Bronchial epithelial cell (primary cell): ENCODE data around the gene SEZ6L2. TPM values are rescaled to one million over a fixed set of nuclear protein-coding genes. Genes with fewer than 3 reads are reported as not detected.

ENCODE experiments used
- DNase-seq: peaks from one replicate; pipeline ENCODE4 v3.0.0-alpha.2; 2010; ENCODE audit warnings: low read depth
- FAIRE-seq: peaks from 2 replicates; lab custom pipeline; 2011; peaks lifted over from hg19 to GRCh38; lab: Jason Lieb, UNC
- H3K27me3 ChIP-seq: 2 replicates; pipeline ENCODE4 v1.5.1; 2011; ENCODE audit warnings: low read length; ENCODE audit not compliant: control insufficient read depth, insufficient read depth
- H3K36me3 ChIP-seq: 2 replicates; pipeline ENCODE4 v1.5.1; 2011; ENCODE audit warnings: low read length; ENCODE audit not compliant: control insufficient read depth, insufficient read depth
- H3K4me3 ChIP-seq: 2 replicates; pipeline ENCODE4 v1.5.1; 2011; ENCODE audit warnings: mild to moderate bottlenecking, low read depth, low read length, control low read depth
- total RNA-seq: library from RNA; depleted of rRNA; stranded (reverse); fragments of >200 nt; gene quantifications from 2 replicates; pipeline ENCODE4 v1.2.1, GENCODE V29; 2014
- TF ChIP-seq, protein P1 (sequence below): IDR thresholded peaks from 2 replicates; pipeline ENCODE4 v1.5.1; 2011; ENCODE audit warnings: mild to moderate bottlenecking, moderate library complexity, low read length, control low read depth, inconsistent platforms; ENCODE audit not compliant: insufficient read depth, severe bottlenecking

Gene SEZ6L2
- total RNA-seq, 1 donor from 2014 or later, result 2.9 TPM

DNA sequence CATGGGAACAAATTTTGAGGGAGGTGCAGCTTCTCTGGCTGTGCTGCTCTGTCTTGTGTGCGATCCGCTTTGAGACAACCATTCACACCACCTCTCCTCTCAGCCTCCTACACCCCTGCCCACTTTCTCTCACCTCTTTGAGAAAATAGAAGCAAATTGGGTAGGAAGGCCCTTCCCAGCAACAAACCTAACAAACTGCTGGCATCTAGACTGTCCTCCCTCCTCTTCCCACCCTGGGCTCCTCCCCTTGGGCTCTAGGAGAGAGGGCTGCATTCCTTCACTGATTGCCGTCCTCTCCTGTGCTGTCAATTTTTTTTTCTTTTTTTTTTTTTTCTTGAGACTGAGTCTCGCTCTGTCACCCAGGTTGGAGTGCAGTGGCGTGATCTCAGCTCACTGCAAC lies 49.8 kb downstream of the SEZ6L2 start:
- Histone ChIP-seq H3K36me3 (peaks cover 24% of the 10 kb centered on the region), H3K27me3 (no peaks in the 10 kb centered on the region), H3K4me3 (no peak overlapping the region)
- DNase-seq, result no peak
- no peak for FAIRE-seq
- TF ChIP-seq, protein P1, sequence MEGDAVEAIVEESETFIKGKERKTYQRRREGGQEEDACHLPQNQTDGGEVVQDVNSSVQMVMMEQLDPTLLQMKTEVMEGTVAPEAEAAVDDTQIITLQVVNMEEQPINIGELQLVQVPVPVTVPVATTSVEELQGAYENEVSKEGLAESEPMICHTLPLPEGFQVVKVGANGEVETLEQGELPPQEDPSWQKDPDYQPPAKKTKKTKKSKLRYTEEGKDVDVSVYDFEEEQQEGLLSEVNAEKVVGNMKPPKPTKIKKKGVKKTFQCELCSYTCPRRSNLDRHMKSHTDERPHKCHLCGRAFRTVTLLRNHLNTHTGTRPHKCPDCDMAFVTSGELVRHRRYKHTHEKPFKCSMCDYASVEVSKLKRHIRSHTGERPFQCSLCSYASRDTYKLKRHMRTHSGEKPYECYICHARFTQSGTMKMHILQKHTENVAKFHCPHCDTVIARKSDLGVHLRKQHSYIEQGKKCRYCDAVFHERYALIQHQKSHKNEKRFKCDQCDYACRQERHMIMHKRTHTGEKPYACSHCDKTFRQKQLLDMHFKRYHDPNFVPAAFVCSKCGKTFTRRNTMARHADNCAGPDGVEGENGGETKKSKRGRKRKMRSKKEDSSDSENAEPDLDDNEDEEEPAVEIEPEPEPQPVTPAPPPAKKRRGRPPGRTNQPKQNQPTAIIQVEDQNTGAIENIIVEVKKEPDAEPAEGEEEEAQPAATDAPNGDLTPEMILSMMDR, result no peak

DNA sequence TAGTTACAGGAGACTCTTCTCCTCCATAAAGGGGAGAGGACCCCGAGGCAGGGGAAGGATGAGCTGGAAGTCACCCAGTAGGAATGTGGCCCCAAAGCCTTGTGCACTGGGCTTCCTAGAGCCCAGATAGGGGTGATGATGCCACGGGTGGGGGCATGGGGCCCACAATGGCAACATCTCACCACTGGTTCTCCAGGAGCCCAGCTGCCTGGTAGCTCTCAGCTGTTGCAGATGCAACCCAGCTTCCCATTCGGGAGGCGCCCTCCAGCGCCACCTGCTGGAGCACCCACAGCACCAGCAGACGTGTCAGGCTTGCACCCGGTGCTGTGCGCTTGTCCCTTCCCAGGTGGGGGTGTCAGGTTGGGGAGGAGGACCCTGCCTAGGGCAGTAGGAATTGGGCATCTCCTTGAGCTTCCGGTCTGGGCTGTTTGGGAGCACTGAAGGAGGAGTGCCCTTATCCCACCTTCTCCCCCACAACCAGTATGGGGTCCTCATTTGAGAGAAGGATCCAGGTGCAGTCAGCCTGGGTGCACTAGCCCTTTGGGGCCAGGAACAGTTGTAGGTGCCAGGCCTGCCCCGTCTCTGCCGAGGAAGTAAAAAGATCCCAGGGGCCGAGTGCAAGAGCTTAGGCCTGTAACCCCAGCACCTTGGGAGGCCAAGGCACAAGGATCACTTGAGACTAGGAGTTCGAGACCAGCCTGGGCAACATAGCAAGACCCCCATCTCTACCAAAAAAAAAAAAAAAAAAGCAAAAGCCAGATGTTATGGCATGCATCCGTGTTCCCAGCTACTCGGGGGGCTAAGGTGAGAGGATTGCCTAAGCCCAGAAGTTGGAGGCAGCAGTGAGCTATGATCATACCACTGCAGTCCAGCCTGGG lies 50.7 kb downstream of the SEZ6L2 start:
- TF ChIP-seq, protein P1, result peak; percentile 98
- peak; percentile 35 for DNase-seq
- no peak overlapping the region for H3K4me3 ChIP-seq
- peaks cover 26% of the 10 kb centered on the region for H3K36me3 ChIP-seq
- no peak for FAIRE-seq
- H3K27me3 ChIP-seq, result no peaks in the 10 kb centered on the region

DNA sequence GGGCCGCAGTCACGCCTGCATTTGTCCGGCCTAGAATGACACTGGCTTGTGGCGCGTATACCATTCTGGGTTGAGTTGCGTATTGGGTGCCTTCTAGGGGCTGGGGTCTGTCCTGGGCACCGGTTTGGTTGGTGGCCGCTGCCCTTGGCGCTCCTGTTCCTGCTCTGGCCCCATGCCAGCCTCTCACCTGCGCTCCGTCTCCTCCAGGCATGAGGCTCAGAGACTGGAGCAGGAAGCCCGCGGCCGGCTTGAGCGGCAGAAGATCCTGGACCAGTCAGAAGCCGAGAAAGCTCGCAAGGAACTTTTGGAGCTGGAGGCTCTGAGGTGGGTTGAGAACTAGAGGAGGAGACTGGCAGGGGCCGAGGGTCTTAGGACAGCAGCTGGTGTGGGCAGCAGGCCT lies 53.7 kb downstream of the SEZ6L2 start:
- no peak overlapping the region for H3K4me3 ChIP-seq
- no peak for DNase-seq
- TF ChIP-seq, protein P1, result no peak
- H3K36me3 ChIP-seq, result peaks cover 37% of the 10 kb centered on the region
- H3K27me3 ChIP-seq, result no peaks in the 10 kb centered on the region
- FAIRE-seq, result no peak

DNA sequence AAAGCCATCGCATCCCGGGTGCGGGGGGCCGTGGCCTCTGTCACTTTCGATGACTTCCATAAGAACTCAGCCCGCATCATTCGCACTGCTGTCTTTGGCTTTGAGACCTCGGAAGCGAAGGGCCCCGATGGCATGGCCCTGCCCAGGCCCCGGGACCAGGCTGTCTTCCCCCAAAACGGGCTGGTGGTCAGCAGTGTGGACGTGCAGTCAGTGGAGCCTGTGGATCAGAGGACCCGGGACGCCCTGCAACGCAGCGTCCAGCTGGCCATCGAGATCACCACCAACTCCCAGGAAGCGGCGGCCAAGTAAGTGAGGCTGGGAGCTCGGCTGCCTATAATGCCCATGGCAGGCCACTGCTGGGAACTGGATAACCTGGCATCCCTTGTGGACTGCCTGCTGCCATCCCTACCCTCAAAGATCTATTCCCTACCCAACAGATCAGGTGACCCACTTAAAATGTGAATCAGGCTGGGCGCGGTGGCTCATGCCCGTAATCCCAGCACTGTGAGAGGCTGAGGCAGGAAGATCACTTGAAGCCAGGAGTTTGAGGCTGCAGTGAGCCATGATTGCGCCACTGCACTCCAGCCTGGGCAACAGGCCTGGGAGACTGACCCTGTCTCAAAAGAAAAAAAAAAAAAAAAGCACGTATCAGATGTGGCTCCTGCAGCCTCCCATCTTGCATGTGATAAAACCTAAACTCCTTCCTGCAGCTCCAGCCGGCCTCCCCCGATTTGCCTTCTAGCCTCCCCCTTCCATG lies 54.6 kb downstream of the SEZ6L2 start:
- FAIRE-seq (no peak), DNase-seq (no peak)
- TF ChIP-seq, protein P1, result no peak
- Histone ChIP-seq H3K4me3 (no peak overlapping the region), H3K36me3 (peaks cover 42% of the 10 kb centered on the region), H3K27me3 (no peaks in the 10 kb centered on the region)

DNA sequence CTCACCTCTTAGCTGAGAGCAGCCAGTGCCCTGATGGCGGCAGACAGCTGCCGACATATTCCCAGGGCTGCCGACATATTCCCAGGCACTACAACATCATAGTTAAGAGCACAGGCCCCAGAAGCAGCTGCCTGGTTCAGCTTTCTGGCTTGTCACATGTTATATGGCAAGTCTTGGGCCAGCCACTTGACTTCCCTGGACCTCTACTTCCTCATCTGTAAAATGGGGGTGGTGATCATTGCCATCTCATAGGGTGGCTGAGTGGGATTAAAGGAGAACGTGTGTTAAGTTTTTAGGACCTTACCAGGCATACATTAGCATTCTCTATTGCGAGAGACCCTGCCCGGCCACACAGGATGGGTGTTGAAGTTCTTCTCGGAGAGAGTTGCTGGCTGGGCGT lies 55.4 kb downstream of the SEZ6L2 start:
- TF ChIP-seq, protein P1, result no peak
- H3K27me3 ChIP-seq, result no peaks in the 10 kb centered on the region
- peaks cover 44% of the 10 kb centered on the region for H3K36me3 ChIP-seq
- DNase-seq (no peak), FAIRE-seq (no peak)
- H3K4me3 ChIP-seq, result no peak overlapping the region
